ENCODE results near the gene CCL28. TPM values are rescaled to one million over a fixed set of nuclear protein-coding genes. Genes with fewer than 3 reads are reported as not detected.
"Not testable (repeated sequence)": the region's sequence is repeated elsewhere in the genome, so short reads cannot be mapped to it uniquely, and the experiment has no call there.

CCL28 gene
- 1 to 10 TPM; 3.0 to 5.3 TPM for total RNA-seq
- 1 to 10 TPM; 1.5 to 1.6 TPM for polyA plus RNA-seq
- long read RNA-seq, donor 1, partial matches to known transcripts, result 0 of 2 reads
- long read RNA-seq, donor 1, other reads (novel, unspliced or antisense), result 1 of 2 reads
- long read RNA-seq, donor 2, result 0 reads

- Histone ChIP-seq H3K27me3 (ENCODE audit: control insufficient read depth in 1 of 2, insufficient read depth in 2 of 2, low read length in 1 of 2) (no peaks in the 10 kb centered on the region), H3K4me3 (ENCODE audit: low read length in 2 of 2) (no peak within 1 kb of the TSS), H3K27ac (ENCODE audit: low read depth in 1 of 2, low read length in 2 of 2) (no peak within 1 kb of the TSS), H3K4me1 (ENCODE audit: control insufficient read depth in 1 of 2, insufficient read depth in 2 of 2, low read length in 2 of 2) (no peaks in the 10 kb centered on the region), H3K36me3 (ENCODE audit: control insufficient read depth in 1 of 2, insufficient read depth in 2 of 2, low read length in 1 of 2) (no peaks in the 10 kb centered on the region), H3K9me3 (ENCODE audit: control insufficient read depth, low read length) (no peaks in the 10 kb centered on the region)
- intact Hi-C loops (cut with DNase I), result no loop called here
- ATAC-seq (ENCODE audit: low FRiP score) (no peak), DNase-seq (no peak)
- 81 to 82% methylated on average over 6 of the region's 6 CpGs for WGBS, 2 donors
These were observed at the start of gene CCL28 for GRCh38 chr5:43412156-43412555. Gene CCL28 (minus strand): TSS chr5:43412391. CDS start chr5:43412316, 75 bp downstream.

GRCh38 chr5:43461066-43461465 lies 48.9 kb upstream of the CCL28 start:
- no peak overlapping the region for H3K27ac ChIP-seq (ENCODE audit: low read depth in 1 of 2, low read length in 2 of 2)
- DNase-seq, result no peak
- H3K27me3 ChIP-seq (ENCODE audit: control insufficient read depth in 1 of 2, insufficient read depth in 2 of 2, low read length in 1 of 2), result no peaks in the 10 kb centered on the region
- 100% methylated on average over 1 of the region's 1 CpG for WGBS, 2 donors
- H3K4me1 ChIP-seq (ENCODE audit: control insufficient read depth in 1 of 2, insufficient read depth in 2 of 2, low read length in 2 of 2), result no peaks in the 10 kb centered on the region
- no peaks in the 10 kb centered on the region for H3K9me3 ChIP-seq (ENCODE audit: control insufficient read depth, low read length)
- intact Hi-C loops (cut with DNase I), result no loop called here
- no peak overlapping the region for H3K4me3 ChIP-seq (ENCODE audit: low read length in 2 of 2)
- H3K36me3 ChIP-seq (ENCODE audit: control insufficient read depth in 1 of 2, insufficient read depth in 2 of 2, low read length in 1 of 2), result no peaks in the 10 kb centered on the region
- ATAC-seq (ENCODE audit: low FRiP score), result no peak

- Histone ChIP-seq H3K4me1 (ENCODE audit: control insufficient read depth in 1 of 2, insufficient read depth in 2 of 2, low read length in 2 of 2) (no peaks in the 10 kb centered on the region), H3K9me3 (ENCODE audit: control insufficient read depth, low read length) (peaks cover 1% of the 10 kb centered on the region), H3K36me3 (ENCODE audit: control insufficient read depth in 1 of 2, insufficient read depth in 2 of 2, low read length in 1 of 2) (peaks cover 0 to 7% of the 10 kb centered on the region in 2 donors), H3K4me3 (ENCODE audit: low read length in 2 of 2) (no peak overlapping the region), H3K27ac (ENCODE audit: low read depth in 1 of 2, low read length in 2 of 2) (no peak overlapping the region), H3K27me3 (ENCODE audit: control insufficient read depth in 1 of 2, insufficient read depth in 2 of 2, low read length in 1 of 2) (no peaks in the 10 kb centered on the region)
- ATAC-seq (ENCODE audit: low FRiP score) (no peak), DNase-seq (no peak)
- intact Hi-C loops (cut with DNase I), result no loop called here
- 96 to 100% methylated on average over 3 of the region's 3 CpGs for WGBS, 2 donors
These were observed 44.4 kb upstream of the CCL28 start for GRCh38 chr5:43456556-43456955.

- H3K27ac ChIP-seq (ENCODE audit: low read depth in 1 of 2, low read length in 2 of 2); intact Hi-C loops (cut with DNase I); ATAC-seq (ENCODE audit: low FRiP score); H3K4me3 ChIP-seq (ENCODE audit: low read length in 2 of 2); DNase-seq; H3K27me3 ChIP-seq (ENCODE audit: control insufficient read depth in 1 of 2, insufficient read depth in 2 of 2, low read length in 1 of 2); H3K4me1 ChIP-seq (ENCODE audit: control insufficient read depth in 1 of 2, insufficient read depth in 2 of 2, low read length in 2 of 2); H3K9me3 ChIP-seq (ENCODE audit: control insufficient read depth, low read length); H3K36me3 ChIP-seq (ENCODE audit: control insufficient read depth in 1 of 2, insufficient read depth in 2 of 2, low read length in 1 of 2): not testable (repeated sequence)
These were observed 29.4 kb upstream of the CCL28 start for GRCh38 chr5:43441575-43441974.

GRCh38 chr5:43437062-43437660 lies 25.0 kb upstream of the CCL28 start:
- no peaks in the 10 kb centered on the region for H3K27me3 ChIP-seq (ENCODE audit: control insufficient read depth in 1 of 2, insufficient read depth in 2 of 2, low read length in 1 of 2)
- H3K4me1 ChIP-seq (ENCODE audit: control insufficient read depth in 1 of 2, insufficient read depth in 2 of 2, low read length in 2 of 2), result no peaks in the 10 kb centered on the region
- WGBS, 2 donors, result 94% methylated on average over 3 of the region's 3 CpGs
- H3K9me3 ChIP-seq (ENCODE audit: control insufficient read depth, low read length), result peaks cover 3% of the 10 kb centered on the region
- intact Hi-C loops (cut with DNase I), result no loop called here
- no peaks in the 10 kb centered on the region for H3K36me3 ChIP-seq (ENCODE audit: control insufficient read depth in 1 of 2, insufficient read depth in 2 of 2, low read length in 1 of 2)
- no peak for ATAC-seq (ENCODE audit: low FRiP score)
- DNase-seq, result no peak
- no peak overlapping the region for H3K4me3 ChIP-seq (ENCODE audit: low read length in 2 of 2)
- H3K27ac ChIP-seq (ENCODE audit: low read depth in 1 of 2, low read length in 2 of 2), result no peak overlapping the region

- WGBS, 2 donors, result 55 to 70% methylated on average over 4 of the region's 4 CpGs
- H3K27me3 ChIP-seq (ENCODE audit: control insufficient read depth in 1 of 2, insufficient read depth in 2 of 2, low read length in 1 of 2), result no peaks in the 10 kb centered on the region
- no peaks in the 10 kb centered on the region for H3K4me1 ChIP-seq (ENCODE audit: control insufficient read depth in 1 of 2, insufficient read depth in 2 of 2, low read length in 2 of 2)
- DNase-seq, result no peak
- intact Hi-C loops (cut with DNase I), result no loop called here
- no peak for ATAC-seq (ENCODE audit: low FRiP score)
- peaks cover 2% of the 10 kb centered on the region for H3K9me3 ChIP-seq (ENCODE audit: control insufficient read depth, low read length)
- H3K27ac ChIP-seq (ENCODE audit: low read depth in 1 of 2, low read length in 2 of 2), result no peak overlapping the region
- no peak overlapping the region for H3K4me3 ChIP-seq (ENCODE audit: low read length in 2 of 2)
- H3K36me3 ChIP-seq (ENCODE audit: control insufficient read depth in 1 of 2, insufficient read depth in 2 of 2, low read length in 1 of 2), result no peaks in the 10 kb centered on the region
These were observed 21.2 kb upstream of the CCL28 start for GRCh38 chr5:43433382-43433781.

GRCh38 chr5:43432486-43433375 lies 20.5 kb upstream of the CCL28 start:
- ATAC-seq (ENCODE audit: low FRiP score), result peak; percentile 85
- Histone ChIP-seq H3K9me3 (ENCODE audit: control insufficient read depth, low read length) (no peaks in the 10 kb centered on the region), H3K4me3 (ENCODE audit: low read length in 2 of 2) (no peak overlapping the region), H3K36me3 (ENCODE audit: control insufficient read depth in 1 of 2, insufficient read depth in 2 of 2, low read length in 1 of 2) (no peaks in the 10 kb centered on the region), H3K27ac (ENCODE audit: low read depth in 1 of 2, low read length in 2 of 2) (no peak overlapping the region), H3K4me1 (ENCODE audit: control insufficient read depth in 1 of 2, insufficient read depth in 2 of 2, low read length in 2 of 2) (no peaks in the 10 kb centered on the region), H3K27me3 (ENCODE audit: control insufficient read depth in 1 of 2, insufficient read depth in 2 of 2, low read length in 1 of 2) (no peaks in the 10 kb centered on the region)
- intact Hi-C loops (cut with DNase I), result no loop called here
- WGBS, 2 donors, result 29 to 38% methylated on average over 3 of the region's 3 CpGs
- DNase-seq, result peak in 1 of 2 donors; percentile 68

GRCh38 chr5:43429706-43430105 lies 17.5 kb upstream of the CCL28 start:
- no peak overlapping the region for H3K27ac ChIP-seq (ENCODE audit: low read depth in 1 of 2, low read length in 2 of 2)
- H3K9me3 ChIP-seq (ENCODE audit: control insufficient read depth, low read length), result no peaks in the 10 kb centered on the region
- ATAC-seq (ENCODE audit: low FRiP score), result no peak
- no peak overlapping the region for H3K4me3 ChIP-seq (ENCODE audit: low read length in 2 of 2)
- WGBS, 2 donors, result 89 to 91% methylated on average over 2 of the region's 2 CpGs
- intact Hi-C loops (cut with DNase I), result no loop called here
- no peak for DNase-seq
- no peaks in the 10 kb centered on the region for H3K4me1 ChIP-seq (ENCODE audit: control insufficient read depth in 1 of 2, insufficient read depth in 2 of 2, low read length in 2 of 2)
- H3K27me3 ChIP-seq (ENCODE audit: control insufficient read depth in 1 of 2, insufficient read depth in 2 of 2, low read length in 1 of 2), result no peaks in the 10 kb centered on the region
- H3K36me3 ChIP-seq (ENCODE audit: control insufficient read depth in 1 of 2, insufficient read depth in 2 of 2, low read length in 1 of 2), result no peaks in the 10 kb centered on the region

GRCh38 chr5:43429016-43429415 lies 16.8 kb upstream of the CCL28 start:
- H3K27me3 ChIP-seq (ENCODE audit: control insufficient read depth in 1 of 2, insufficient read depth in 2 of 2, low read length in 1 of 2), result no peaks in the 10 kb centered on the region
- DNase-seq, result no peak
- ATAC-seq (ENCODE audit: low FRiP score), result no peak
- H3K27ac ChIP-seq (ENCODE audit: low read depth in 1 of 2, low read length in 2 of 2), result no peak overlapping the region
- intact Hi-C loops (cut with DNase I), result no loop called here
- no peaks in the 10 kb centered on the region for H3K9me3 ChIP-seq (ENCODE audit: control insufficient read depth, low read length)
- no peaks in the 10 kb centered on the region for H3K4me1 ChIP-seq (ENCODE audit: control insufficient read depth in 1 of 2, insufficient read depth in 2 of 2, low read length in 2 of 2)
- H3K4me3 ChIP-seq (ENCODE audit: low read length in 2 of 2), result no peak overlapping the region
- no peaks in the 10 kb centered on the region for H3K36me3 ChIP-seq (ENCODE audit: control insufficient read depth in 1 of 2, insufficient read depth in 2 of 2, low read length in 1 of 2)
- 87 to 90% methylated on average over 7 of the region's 7 CpGs for WGBS, 2 donors
